ENCODE results near the gene TRIM63.

GRCh38 chr1:26003756-26004155 is 63.7 kb downstream of the TRIM63 start:
- TF ChIP-seq EZH2 (IDR thresholded peaks at IDR 0.05; ENCODE audit: borderline replicate concordance, insufficient read depth, low read depth, low read length, poor library complexity, severe bottlenecking) = no peak
- TF ChIP-seq CTCF (IDR thresholded peaks at IDR 0.05) = no peak

Measured in B cell (primary cell).